ENCODE results near the gene TMEM18.

The TMEM18 gene

DNA sequence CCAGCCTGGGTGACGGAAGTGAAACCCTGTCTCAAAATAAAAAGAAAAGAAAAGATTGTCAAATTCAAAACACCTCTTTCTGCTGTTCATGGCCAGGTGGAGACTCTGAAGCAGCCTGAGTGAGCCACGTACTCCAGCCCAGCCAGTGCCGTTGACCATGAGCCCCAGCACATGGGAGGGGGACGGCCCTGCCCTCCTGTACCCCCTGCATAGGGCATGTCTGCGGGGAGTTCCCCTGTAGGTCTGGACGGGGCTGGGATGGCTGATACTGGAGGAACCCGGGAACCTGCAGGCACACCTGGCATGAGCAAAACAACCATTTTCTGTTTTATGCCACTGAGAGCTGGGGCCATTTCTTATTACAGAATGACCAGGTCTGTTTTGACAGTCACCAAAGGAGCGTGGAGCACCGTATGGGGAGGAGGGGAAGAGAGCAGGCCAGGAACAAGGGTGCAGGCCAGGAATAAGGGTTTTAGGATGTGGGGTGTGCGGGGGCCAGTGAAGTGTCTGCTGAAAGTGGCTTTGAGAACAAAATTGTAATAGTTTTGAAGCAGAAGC, 30.1 kb downstream of the TMEM18 start (continued):
- no peak for TF ChIP-seq ZNF16 (tag by site-specific recombination; IDR thresholded peaks at IDR 0.05; ENCODE audit: low read depth)
- no peak for TF ChIP-seq ZNF114 (tag by site-specific recombination; IDR thresholded peaks at IDR 0.05)
- no peak for TF ChIP-seq ZNF354C (tag by site-specific recombination; IDR thresholded peaks at IDR 0.05; ENCODE audit: borderline replicate concordance, low read depth)
- TF ChIP-seq ZNF248 (tag by site-specific recombination; IDR thresholded peaks at IDR 0.05): no peak
- TF ChIP-seq BCL6B (tag by site-specific recombination; IDR thresholded peaks at IDR 0.05): no peak
- no peak for TF ChIP-seq RBAK (tag by site-specific recombination; IDR thresholded peaks at IDR 0.05)
- no peak for TF ChIP-seq ZXDB (tag by site-specific recombination; IDR thresholded peaks at IDR 0.05)
- TF ChIP-seq, protein P1, sequence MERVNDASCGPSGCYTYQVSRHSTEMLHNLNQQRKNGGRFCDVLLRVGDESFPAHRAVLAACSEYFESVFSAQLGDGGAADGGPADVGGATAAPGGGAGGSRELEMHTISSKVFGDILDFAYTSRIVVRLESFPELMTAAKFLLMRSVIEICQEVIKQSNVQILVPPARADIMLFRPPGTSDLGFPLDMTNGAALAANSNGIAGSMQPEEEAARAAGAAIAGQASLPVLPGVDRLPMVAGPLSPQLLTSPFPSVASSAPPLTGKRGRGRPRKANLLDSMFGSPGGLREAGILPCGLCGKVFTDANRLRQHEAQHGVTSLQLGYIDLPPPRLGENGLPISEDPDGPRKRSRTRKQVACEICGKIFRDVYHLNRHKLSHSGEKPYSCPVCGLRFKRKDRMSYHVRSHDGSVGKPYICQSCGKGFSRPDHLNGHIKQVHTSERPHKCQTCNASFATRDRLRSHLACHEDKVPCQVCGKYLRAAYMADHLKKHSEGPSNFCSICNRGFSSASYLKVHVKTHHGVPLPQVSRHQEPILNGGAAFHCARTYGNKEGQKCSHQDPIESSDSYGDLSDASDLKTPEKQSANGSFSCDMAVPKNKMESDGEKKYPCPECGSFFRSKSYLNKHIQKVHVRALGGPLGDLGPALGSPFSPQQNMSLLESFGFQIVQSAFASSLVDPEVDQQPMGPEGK (tag by site-specific recombination; IDR thresholded peaks at IDR 0.05): no peak

DNA sequence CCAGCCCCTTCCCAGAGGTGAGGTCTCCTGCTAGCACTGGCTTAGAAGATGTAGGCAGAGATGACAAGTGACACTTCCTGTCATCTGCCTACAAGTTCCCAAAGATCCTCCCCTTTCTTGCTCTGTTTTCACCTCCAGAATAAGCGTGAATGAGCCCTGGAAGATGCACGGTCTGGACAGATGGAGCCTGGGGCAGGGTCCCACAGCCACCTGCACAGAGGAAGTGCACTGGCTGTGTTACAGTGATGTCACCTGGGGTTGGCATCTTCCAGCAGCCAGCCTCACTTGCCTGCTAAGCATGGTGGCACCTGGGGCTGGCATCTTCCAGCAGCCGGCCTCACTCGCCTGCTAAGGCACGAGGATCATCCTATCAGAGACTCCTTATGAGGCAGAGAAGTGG, 32.3 kb downstream of the TMEM18 start:
- TF ChIP-seq GLI4 (tag by site-specific recombination; IDR thresholded peaks at IDR 0.05): no peak
- no peak for TF ChIP-seq ZNF514 (tag by site-specific recombination; IDR thresholded peaks at IDR 0.05)
- TF ChIP-seq ZNF114 (tag by site-specific recombination; IDR thresholded peaks at IDR 0.05): no peak
- no peak for TF ChIP-seq ZNF561 (tag by site-specific recombination; IDR thresholded peaks at IDR 0.05; ENCODE audit: borderline replicate concordance)
- TF ChIP-seq OSR2 (tag by site-specific recombination; IDR thresholded peaks at IDR 0.05): no peak
- no peak for TF ChIP-seq ZNF623 (tag by site-specific recombination; IDR thresholded peaks at IDR 0.05)
- TF ChIP-seq, protein P2, sequence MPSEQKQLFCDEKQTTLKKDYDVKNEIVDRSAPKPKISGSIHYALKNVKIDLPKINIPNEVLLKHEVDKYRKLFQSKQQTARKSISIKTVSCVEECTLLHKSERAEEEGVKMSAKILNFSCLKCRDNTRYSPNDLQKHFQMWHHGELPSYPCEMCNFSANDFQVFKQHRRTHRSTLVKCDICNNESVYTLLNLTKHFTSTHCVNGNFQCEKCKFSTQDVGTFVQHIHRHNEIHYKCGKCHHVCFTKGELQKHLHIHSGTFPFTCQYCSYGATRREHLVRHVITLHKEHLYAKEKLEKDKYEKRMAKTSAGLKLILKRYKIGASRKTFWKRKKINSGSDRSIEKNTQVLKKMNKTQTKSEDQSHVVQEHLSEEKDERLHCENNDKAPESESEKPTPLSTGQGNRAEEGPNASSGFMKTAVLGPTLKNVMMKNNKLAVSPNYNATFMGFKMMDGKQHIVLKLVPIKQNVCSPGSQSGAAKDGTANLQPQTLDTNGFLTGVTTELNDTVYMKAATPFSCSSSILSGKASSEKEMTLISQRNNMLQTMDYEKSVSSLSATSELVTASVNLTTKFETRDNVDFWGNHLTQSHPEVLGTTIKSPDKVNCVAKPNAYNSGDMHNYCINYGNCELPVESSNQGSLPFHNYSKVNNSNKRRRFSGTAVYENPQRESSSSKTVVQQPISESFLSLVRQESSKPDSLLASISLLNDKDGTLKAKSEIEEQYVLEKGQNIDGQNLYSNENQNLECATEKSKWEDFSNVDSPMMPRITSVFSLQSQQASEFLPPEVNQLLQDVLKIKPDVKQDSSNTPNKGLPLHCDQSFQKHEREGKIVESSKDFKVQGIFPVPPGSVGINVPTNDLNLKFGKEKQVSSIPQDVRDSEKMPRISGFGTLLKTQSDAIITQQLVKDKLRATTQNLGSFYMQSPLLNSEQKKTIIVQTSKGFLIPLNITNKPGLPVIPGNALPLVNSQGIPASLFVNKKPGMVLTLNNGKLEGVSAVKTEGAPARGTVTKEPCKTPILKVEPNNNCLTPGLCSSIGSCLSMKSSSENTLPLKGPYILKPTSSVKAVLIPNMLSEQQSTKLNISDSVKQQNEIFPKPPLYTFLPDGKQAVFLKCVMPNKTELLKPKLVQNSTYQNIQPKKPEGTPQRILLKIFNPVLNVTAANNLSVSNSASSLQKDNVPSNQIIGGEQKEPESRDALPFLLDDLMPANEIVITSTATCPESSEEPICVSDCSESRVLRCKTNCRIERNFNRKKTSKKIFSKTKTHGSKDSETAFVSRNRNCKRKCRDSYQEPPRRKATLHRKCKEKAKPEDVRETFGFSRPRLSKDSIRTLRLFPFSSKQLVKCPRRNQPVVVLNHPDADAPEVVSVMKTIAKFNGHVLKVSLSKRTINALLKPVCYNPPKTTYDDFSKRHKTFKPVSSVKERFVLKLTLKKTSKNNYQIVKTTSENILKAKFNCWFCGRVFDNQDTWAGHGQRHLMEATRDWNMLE (tag by site-specific recombination; conservative IDR thresholded peaks at IDR 0.05; ENCODE audit: low read depth): no peak
- TF ChIP-seq IKZF3 (tag by site-specific recombination; IDR thresholded peaks at IDR 0.05): no peak
- TF ChIP-seq BCL6B (tag by site-specific recombination; IDR thresholded peaks at IDR 0.05): no peak
- no peak for TF ChIP-seq ZBTB1 (tag by site-specific recombination; IDR thresholded peaks at IDR 0.05)
- no peak for TF ChIP-seq ZNF521 (tag by site-specific recombination; IDR thresholded peaks at IDR 0.05)
- TF ChIP-seq ZNF16 (tag by site-specific recombination; IDR thresholded peaks at IDR 0.05; ENCODE audit: low read depth): no peak
- TF ChIP-seq CTCF (tag by site-specific recombination; IDR thresholded peaks at IDR 0.05): no peak
- no peak for TF ChIP-seq ZNF248 (tag by site-specific recombination; IDR thresholded peaks at IDR 0.05)
- TF ChIP-seq SP3 (tag by site-specific recombination; IDR thresholded peaks at IDR 0.05): no peak
- TF ChIP-seq ZFP3 (tag by site-specific recombination; IDR thresholded peaks at IDR 0.05; ENCODE audit: low read depth): no peak
- no peak for TF ChIP-seq ZNF416 (tag by site-specific recombination; IDR thresholded peaks at IDR 0.05)
- no peak for TF ChIP-seq ZNF513 (tag by site-specific recombination; IDR thresholded peaks at IDR 0.05)
- Histone ChIP-seq H3K4me1 (ENCODE audit: control insufficient read depth, insufficient read depth, low read length) (no peaks in the 10 kb centered on the region), H3K9me3 (ENCODE audit: control insufficient read depth, insufficient read depth, low read depth, low read length) (no peaks in the 10 kb centered on the region), H3K4me3 (ENCODE audit: low read depth, low read length) (no peak overlapping the region), H3K36me3 (ENCODE audit: control insufficient read depth in 2 of 2, insufficient read depth in 1 of 2, low read length in 2 of 2) (no peaks in the 10 kb centered on the region), H3K27ac (ENCODE audit: extremely low read depth, low read depth, low read length) (no peak overlapping the region)
- ChIA-PET CTCF (interaction anchor here (1.3 kb wide), 1 partner anchor 9 kb away, joined by 4 read pairs; no protein-coding TSS in a partner anchor), POLR2A (no interaction called here)

All from HEK293 (cell line).